PC-3 (cell line): ENCODE data around the gene USP2.

Experiments
- CTCF ChIP-seq: fragments of 300-600 bp; sonication (generic); conservative IDR thresholded peaks from 2 replicates; pipeline ENCODE4 v1.5.1; 2017; ENCODE audit warnings: antibody characterized with exemption, low read depth, mild to moderate bottlenecking, low read length
- EZH2 ChIP-seq: fragments of 300-600 bp; sonication (generic); IDR thresholded peaks from one replicate; pipeline ENCODE4 v1.6.1; 2017; ENCODE audit warnings: antibody characterized with exemption, mild to moderate bottlenecking, low read length; ENCODE audit not compliant: unreplicated experiment

GRCh38 chr11:119341222-119342022 is 40.1 kb downstream of the USP2 start:
- TF ChIP-seq CTCF (no peak), EZH2 (no peak)
